Measurements from ENCODE around the gene FLVCR1. TPM values are rescaled to one million over a fixed set of nuclear protein-coding genes. Genes with fewer than 3 reads are reported as not detected.

The FLVCR1 gene
- total RNA-seq = 7.3 and 8.2 TPM in 2 replicates

GRCh38 chr1:212857992-212858460 lies at the start of gene FLVCR1:
Gene FLVCR1, plus strand, starts transcription at chr1:212858275. Its CDS starts 178 bp downstream, at chr1:212858453.

DNA sequence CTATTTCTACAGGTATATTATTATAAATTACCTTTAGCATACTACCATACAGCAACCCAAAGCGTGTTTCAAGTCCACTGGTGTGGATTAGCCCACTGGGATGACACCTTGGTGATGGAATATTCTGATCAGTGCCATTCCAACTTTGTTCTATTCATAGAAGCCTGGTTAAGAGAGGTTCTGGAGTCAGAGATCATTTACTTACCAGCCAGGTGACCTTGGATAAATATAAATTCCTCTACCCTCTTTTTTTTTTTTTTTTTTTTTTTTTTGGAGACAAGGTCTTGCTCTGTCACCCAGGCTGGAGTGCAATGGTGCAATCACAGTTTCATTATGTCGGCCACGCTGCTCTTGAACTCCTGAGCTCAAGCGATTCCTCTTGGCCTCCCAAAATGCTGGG lies 10.5 kb upstream of the FLVCR1 start, which contains the start of gene SPATA45:
TSS of gene SPATA45 (minus strand) at position 101 of the 400 bp plus-strand sequence. CDS start 11,500 bp downstream, outside the sequence.

Other genes with a start within 250 kb of the FLVCR1 start
- gene ATF3, start 249.5 kb upstream of the FLVCR1 start, total RNA-seq = 1.4 and 2.8 TPM in 2 replicates
- gene BATF3, start 158.4 kb upstream of the FLVCR1 start, total RNA-seq = 0.65 and 0.71 TPM in 2 replicates
- 22.3 and 22.9 TPM in 2 replicates for gene NSL1, start 66.5 kb upstream of the FLVCR1 start, total RNA-seq
- 16.8 and 20.1 TPM in 2 replicates for gene TATDN3, start 66.4 kb upstream of the FLVCR1 start, total RNA-seq
- 0.28 TPM in 1 of 2 replicates, not detected in the other for gene SPATA45, start 10.6 kb upstream of the FLVCR1 start, total RNA-seq
- gene VASH2, start 92.3 kb downstream of the FLVCR1 start, total RNA-seq = 1.2 and 3.0 TPM in 2 replicates
- 41.8 and 43.8 TPM in 2 replicates for gene ANGEL2, start 157.6 kb downstream of the FLVCR1 start, total RNA-seq
- gene RPS6KC1, start 193.0 kb downstream of the FLVCR1 start, total RNA-seq = 27.3 and 28.8 TPM in 2 replicates